Stimulated activated CD8-positive, alpha-beta memory T cell treated with anti-CD3 and anti-CD28 coated beads, Interleukin-2, amount 100 ng/mL, for 48 hours (primary cell): ENCODE results near the gene TMCC1.
"Not testable (repeated sequence)": the region's sequence is repeated elsewhere in the genome, so short reads cannot be mapped to it uniquely, and the experiment has no call there.

Experiments
- DNase-seq, 2 donors: peaks; one replicate each; pipeline ENCODE4 v3.0.0-alpha.2; 2020; ENCODE audit warnings: low read depth in 2 of 2

TMCC1 gene

DNA sequence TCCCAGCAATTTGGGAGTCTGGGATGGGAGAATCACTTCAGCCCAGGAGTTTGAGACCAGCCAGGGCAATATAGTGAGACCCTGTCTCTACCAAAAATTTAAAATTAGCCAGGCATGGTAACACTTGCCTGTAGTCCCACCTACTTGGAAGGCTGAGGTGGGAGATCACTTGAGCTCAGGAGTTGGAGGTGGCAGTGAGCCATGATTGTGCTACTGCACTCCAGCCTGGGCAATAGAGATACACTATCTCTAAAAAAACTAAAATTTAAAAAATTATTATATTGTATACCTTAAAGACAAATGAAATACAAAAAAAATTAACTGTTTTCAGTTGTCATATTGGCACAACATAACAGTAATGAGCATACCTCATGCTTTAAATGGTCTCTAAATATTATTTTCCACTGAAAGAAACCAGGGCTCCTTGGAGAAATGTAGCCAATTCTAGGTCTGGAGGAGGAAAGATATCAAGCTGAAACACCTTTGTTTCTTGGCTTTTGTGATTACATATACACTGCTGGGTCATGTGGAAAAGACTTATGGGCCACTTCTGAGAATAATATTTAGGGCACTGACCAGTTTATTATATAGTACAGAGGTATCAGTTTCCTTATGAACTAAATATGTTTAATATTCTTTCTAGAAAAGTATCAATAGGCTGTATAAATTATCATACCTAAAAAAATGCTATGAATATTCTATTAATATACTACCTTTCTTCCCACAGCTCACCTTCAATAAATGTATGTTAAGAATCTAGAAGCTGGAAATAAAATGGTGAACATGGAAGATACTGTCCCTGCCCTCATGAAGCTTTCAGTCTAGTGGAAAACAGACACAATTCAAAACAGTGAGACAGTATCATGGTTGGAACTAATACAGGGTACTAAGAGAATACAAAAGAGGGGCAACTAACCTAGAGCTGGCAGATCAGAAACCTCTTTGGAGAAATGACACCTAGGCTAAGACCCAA is 119.5 kb downstream of the TMCC1 start:
- no peak for DNase-seq

GRCh38 chr3:129770604-129771003 is 122.9 kb downstream of the TMCC1 start:
- no peak for DNase-seq

DNA sequence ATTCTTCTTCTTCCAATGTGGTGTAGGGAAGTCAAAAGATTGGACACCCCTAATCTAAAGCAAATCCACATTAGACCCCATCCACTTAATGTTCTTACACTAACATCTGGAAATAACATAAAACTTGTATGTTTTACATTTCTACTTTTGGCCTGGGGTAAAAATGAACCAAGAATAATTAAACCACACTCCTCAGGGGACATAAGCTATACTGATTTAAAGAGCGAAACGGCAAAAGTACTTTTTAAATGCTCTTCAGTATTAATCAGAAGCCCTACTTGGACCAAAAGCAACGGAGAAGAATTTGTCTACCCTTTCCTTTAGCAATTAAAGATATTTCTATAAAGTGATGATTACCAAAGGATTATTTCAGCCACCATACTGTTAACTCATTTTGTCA is 123.9 kb downstream of the TMCC1 start:
- DNase-seq = no peak

DNA sequence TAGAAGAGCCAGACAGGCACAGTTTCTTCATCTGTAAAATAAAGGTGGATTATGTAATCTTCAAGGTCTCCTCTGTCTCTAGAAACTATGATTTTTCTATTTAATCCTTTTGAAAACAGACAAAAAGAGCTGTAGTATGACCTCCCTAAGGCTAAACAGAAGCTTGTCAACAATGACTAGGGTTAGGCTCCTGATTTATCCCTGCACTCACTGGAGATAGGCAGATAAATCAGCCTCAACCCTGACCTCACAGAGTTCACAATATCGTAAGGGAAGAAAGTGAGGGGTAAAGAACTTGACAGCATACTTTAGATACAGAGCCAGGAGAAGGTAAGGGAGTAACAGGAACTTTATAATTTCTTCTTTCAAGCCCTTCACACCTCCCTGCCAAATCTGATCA is 124.8 kb downstream of the TMCC1 start:
- DNase-seq = no peak

- no peak for DNase-seq
Measured at GRCh38 chr3:129766135-129766534, 127.4 kb downstream of the TMCC1 start.

DNA sequence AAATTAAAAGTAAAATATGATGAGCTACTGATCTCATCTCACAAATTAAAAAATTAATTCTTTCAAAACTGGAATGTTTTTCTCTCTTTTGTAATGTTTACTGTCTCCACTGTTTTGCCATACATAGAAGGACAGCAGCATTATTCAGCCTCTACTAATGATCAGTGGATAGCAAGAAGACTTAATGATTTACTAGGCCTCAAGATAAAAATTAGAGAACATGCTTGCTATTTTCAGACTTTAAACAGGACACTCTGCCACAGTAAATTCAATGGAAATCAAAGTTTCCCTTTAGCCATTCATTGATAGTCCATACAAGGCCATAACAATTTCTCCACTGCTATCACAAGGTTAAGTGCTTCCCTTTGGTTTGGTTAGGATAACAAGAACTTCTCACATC is 129.4 kb downstream of the TMCC1 start:
- DNase-seq = no peak

DNA sequence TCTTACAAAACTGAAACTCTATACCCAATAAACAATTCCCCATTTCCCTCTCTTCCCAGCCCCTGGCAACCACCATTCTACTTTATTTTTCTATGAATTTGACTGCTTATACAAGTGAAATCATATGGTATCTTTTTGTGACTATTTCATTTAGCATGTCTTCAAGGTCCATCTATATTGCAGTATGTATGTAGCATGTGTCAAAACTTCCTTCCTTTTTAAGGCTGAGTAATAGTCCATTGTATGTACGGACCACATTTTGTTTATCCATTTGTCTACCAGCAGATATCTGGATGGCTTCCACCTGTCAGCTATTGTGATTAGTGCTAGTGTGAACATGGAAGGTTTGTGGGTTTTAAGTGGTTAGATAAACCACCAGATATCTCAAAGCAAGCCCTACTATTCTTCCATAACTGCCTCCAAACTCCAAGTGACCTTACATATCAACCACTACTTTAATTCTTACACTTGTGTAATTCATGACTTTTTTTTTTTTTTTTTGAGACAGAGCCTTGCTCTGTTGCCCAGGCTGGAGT is 134.7 kb downstream of the TMCC1 start:
- DNase-seq = no peak

GRCh38 chr3:129758306-129758705 is 135.2 kb downstream of the TMCC1 start:
- DNase-seq = no peak

DNA sequence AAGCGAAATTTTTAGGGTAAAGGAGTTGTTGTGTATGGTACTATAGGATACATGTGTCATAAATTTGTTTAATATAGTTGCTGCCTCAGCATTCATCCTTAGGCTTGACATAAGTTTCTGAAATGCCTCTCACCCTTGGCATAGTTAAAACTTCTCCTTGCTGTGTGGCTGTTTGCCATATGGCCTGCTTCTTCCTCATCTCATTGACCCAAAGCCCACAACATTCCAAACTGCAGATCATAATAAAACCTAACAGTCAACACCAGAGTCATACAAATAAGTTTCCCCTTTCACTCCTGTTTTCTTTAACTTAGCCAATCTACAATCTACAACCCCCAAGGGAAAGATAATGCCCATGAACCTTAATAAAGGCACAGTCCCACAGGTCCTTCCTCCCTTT is 136.6 kb downstream of the TMCC1 start:
- DNase-seq = no peak

- DNase-seq = not testable (repeated sequence)
Measured at GRCh38 chr3:129751105-129751504, 142.4 kb downstream of the TMCC1 start.

- DNase-seq = no peak
Measured at GRCh38 chr3:129749692-129750091, 143.8 kb downstream of the TMCC1 start.

- no peak for DNase-seq
Measured at GRCh38 chr3:129747992-129748391, 145.5 kb downstream of the TMCC1 start.

DNA sequence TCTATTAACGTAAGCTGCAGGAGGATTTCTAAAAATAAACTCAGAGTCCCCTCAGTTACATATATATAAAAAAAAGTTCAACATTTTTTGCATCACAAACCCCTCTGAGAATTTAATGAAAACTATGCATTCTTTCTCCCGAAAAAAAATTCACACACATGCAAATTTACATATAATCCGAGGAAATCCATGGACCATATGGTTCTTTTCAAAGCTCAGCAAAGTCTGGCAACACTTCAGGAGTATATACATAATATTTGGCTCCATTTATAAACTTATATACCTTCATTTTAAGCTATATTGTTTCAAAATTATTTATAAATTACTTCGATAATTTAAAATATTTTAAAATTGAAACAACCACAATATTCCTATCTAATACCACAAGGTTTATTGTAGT is 146.4 kb downstream of the TMCC1 start:
- no peak for DNase-seq

- no peak for DNase-seq
Measured at GRCh38 chr3:129746629-129747028, 146.9 kb downstream of the TMCC1 start.

DNA sequence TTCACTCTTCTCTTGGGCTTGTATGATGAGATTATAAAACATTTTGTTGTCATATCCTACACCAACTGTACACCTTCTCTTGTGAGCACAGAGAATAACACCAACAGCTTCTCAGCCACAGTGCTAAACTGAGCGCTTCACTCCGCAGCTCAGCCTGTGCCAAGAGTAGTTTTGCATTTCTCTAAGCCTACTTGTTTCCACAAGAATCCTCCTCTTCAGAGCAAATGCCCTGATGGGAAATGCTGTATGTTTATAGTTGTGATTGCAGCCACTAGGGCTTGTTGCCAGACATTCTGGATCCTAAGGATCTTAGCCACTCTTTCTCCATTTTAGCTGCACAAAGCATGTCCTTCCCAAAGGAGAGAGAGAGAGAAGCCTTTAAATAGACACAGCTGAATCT is 148.3 kb downstream of the TMCC1 start:
- no peak for DNase-seq

GRCh38 chr3:129741794-129742193 is 151.7 kb downstream of the TMCC1 start:
- no peak for DNase-seq

DNA sequence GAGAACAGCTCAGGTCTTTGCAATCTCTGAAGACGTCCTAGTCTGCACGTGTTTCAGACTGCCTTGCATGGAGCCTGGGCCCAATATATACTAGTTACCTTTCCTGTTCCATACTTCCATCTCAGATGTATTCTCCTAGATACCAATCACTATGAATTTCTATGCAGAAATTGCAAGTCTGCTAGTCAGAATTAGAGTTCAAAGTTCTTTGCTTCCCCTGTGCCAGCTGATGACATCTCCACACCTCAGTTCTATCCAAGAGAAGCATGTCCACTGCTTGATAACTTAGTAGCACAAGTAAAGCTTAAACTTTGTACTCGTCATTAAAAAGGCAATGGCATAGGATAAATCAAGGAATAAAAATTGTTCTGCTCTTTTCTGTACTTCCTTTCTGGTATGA is 153.4 kb downstream of the TMCC1 start:
- DNase-seq = no peak

- no peak for DNase-seq
Measured at GRCh38 chr3:129739634-129740033, 153.9 kb downstream of the TMCC1 start.

DNA sequence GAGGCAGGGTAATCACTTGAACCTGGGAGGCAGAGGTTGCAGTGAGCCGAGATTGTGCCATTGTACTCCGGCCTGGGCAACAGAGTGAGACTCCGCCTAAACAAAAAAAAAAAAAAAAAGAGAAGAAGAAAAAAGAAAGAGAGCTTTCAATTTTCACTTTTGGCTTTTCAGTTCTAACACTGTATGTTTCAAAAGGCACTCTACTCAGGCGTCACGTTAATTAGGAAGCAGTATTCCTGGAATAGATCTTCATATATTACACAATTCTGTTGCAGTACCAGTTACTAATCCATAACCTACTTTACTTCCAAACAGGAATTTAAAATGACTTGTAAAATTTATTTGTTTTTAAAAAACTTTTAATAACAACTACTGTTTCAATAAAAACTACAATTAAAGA is 155.3 kb downstream of the TMCC1 start:
- DNase-seq = no peak

GRCh38 chr3:129736070-129736469 is 157.4 kb downstream of the TMCC1 start:
- no peak for DNase-seq

- DNase-seq = no peak
Measured at GRCh38 chr3:129735638-129736037, 157.9 kb downstream of the TMCC1 start.

DNA sequence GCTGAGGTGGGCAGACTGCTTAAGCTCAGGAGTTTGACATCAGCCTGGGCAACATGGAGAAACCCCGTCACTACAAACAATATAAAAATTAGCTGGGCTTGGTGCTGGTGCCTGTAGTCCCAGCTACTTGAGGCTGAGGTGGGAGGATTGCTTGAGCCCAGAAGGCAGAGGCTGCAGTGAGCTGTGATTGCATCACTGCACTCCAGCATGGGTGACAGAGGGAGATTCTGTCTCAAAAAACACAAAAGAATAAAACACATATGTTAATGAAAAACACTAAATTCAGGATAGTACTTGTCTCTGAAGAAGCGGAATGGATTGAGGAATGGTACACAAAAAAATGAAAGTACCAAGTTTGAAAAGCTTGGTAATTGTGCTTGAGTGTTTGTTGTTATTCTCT is 159.1 kb downstream of the TMCC1 start:
- DNase-seq = no peak

GRCh38 chr3:129732200-129732876 is 161.2 kb downstream of the TMCC1 start:
- no peak for DNase-seq
